Fibroblast of the aortic adventitia (primary cell): ENCODE results near the gene KLF13. TPM values are rescaled to one million over a fixed set of nuclear protein-coding genes. Genes with fewer than 3 reads are reported as not detected.

Source experiments
- DNase-seq: peaks from one replicate; pipeline ENCODE4 v3.0.0-alpha.2; 2010; ENCODE audit warnings: low read depth
- H3K4me3 ChIP-seq: 2 replicates; pipeline ENCODE4 v1.5.1; 2011; ENCODE audit warnings: low read depth, mild to moderate bottlenecking, control low read depth, low read length, moderate library complexity
- CTCF ChIP-seq: IDR thresholded peaks from 2 replicates; pipeline ENCODE4 v1.5.1; 2011; ENCODE audit warnings: mild to moderate bottlenecking, low read length, control low read depth, inconsistent platforms; ENCODE audit not compliant: insufficient read depth
- total RNA-seq: library from RNA; depleted of rRNA; stranded (reverse); fragments of >200 nt; gene quantifications from 2 replicates; pipeline ENCODE4 v1.2.3, GENCODE V29; 2012; ENCODE audit warnings: low replicate concordance

Gene KLF13
- total RNA-seq, 1 donor, result 40.4 TPM

DNA sequence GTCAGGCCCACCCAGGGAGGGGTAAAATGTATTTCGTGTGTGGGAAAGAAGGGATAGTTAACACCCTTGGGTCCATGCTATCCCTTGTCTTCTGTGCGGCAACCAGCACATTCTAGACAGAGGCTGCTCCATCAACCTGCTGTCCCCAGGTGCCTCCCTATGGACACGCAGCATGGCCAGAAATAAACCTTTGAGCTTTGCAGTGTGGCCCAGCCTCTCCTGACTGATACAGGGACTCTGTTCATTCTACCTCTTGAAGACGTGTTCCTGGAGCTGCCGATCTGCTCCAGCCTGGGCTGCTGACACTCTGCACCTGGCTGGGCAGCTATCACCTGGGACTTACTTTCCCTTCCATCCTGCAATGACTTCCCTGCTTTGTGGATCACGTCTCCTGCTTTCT, 4.1 kb upstream of the KLF13 start:
- no peak for TF ChIP-seq CTCF
- no peak for DNase-seq
- H3K4me3 ChIP-seq, result no peak overlapping the region

- TF ChIP-seq CTCF, result no peak
- no peak overlapping the region for H3K4me3 ChIP-seq
- no peak for DNase-seq
Measured at GRCh38 chr15:31323627-31324026, 3.0 kb upstream of the KLF13 start.

DNA sequence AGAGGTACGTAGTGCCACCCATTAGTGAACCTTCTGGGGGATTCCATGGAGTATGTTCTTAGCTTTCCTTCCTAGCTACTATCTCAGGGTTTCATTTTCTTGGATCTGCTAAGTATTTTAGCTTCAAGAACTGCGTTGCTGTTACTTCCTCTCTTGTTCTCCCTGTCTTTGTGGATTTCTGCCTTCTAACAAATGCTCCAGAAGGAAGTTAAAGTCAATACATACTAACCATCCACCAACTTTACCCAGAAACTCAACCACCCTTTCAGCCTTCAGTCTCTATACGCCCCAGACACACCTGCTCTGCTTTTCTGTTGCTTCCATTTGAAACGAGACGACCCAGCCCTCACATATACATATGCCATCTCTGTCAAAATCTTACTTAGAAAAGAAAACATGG, 2.4 kb upstream of the KLF13 start:
- no peak overlapping the region for H3K4me3 ChIP-seq
- no peak for TF ChIP-seq CTCF

DNA sequence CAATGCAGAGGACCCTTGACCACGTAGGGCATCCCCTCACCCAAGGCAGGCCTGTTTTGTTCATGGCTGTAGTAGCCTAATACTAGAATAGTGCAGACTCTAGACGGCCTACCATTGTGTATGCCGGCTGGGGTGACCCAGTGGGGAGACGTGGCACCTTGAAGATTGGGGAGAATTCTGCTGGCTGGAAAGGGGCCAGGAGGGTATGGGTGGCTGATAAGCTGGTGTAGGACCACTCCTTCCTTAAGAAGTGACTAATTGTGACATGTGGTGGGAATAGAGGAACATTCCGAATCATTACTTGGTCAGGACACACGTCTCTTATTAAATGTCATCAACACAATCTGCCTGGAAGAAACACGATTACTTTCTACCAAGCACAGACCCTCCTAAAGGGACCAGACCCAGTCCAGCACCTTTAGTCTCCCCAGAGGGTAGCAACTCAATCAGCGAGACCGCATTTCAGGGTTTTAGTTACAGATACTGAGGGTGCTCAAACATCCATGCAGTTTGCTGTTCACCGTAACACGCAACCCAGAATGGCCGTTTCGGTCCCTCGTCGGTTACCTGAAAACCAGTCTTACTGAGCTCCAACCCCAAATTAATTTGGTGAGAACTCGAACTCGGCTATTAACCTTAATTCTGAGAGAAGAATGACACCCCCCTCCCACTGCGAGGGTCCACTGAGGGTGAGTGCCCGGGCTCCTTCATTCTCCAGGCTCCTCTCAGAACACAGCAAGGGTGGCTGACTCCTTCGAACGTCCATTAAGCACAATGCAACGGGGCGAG, 1.6 kb upstream of the KLF13 start:
- peak overlapping the region; percentile 75 for H3K4me3 ChIP-seq
- TF ChIP-seq CTCF, result no peak
- no peak for DNase-seq

More for the DNA sequence above, 2.4 kb upstream of the KLF13 start:
- DNase-seq, result no peak

DNA sequence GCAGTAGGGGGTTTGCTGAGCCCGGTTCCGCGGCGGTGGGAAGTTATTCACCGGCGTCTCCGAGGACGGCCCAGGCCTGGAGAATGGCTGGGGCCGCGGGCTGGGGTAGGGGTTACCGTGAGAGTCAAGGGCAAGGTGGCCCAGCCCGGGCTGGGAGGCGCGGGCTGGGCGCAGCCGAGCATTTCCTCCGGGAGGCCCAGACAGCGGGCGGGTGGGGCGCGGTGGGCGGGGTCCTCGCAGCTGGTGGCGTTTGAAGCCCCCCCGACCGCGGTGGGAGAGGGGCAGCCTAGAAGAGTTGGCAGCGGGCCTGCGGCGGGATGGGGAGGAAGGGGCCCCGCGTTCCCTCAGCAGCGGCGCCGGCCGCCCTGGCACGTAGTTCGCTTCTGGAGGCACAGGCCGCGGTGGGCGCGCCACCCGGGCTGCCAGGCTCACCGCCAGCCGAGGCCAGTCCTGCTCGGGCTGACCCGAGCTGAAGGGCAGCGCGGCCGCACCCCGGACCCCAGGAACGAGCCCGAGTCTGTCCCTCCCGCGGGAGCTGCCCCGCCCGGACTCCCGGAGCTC, 960 bp upstream of the KLF13 start:
- no peak for TF ChIP-seq CTCF
- H3K4me3 ChIP-seq, result peak overlapping the region; percentile 75
- DNase-seq, result no peak

GRCh38 chr15:31326875-31327668, 437 bp downstream of the KLF13 start:
- DNase-seq, result peak; percentile 55
- peak overlapping the region; percentile 81 for H3K4me3 ChIP-seq
- no peak for TF ChIP-seq CTCF
